Liver (tissue), 9 donors: Measurements from ENCODE around the gene GABRE. TPM values are rescaled to one million over a fixed set of nuclear protein-coding genes. Genes with fewer than 3 reads are reported as not detected.

Source experiments
- DNase-seq: peaks from one replicate; pipeline ENCODE4 v3.0.0-alpha.2; 2017; ENCODE audit warnings: low spot score
- H3K27ac ChIP-seq, 2 donors: one replicate each; pipeline ENCODE4 v1.7.0; 2013; ENCODE audit warnings: inconsistent platforms in 2 of 2, low read length in 2 of 2, control low read depth in 1 of 2, low read depth in 1 of 2, mild to moderate bottlenecking in 1 of 2
- H3K27me3 ChIP-seq, 4 donors: one replicate each; pipeline versions ENCODE4 v1.6.1 to v1.7.0; 2013; ENCODE audit warnings: low read length in 3 of 4, inconsistent platforms in 1 of 4, mild to moderate bottlenecking in 1 of 4, moderate library complexity in 1 of 4; ENCODE audit not compliant: control insufficient read depth in 4 of 4, insufficient read depth in 4 of 4
- H3K36me3 ChIP-seq, 4 donors: one replicate each; pipeline versions ENCODE4 v1.6.1 to v1.7.0; 2013; ENCODE audit warnings: low read length in 3 of 4, mild to moderate bottlenecking in 3 of 4, low read depth in 1 of 4, moderate library complexity in 1 of 4; ENCODE audit not compliant: control insufficient read depth in 4 of 4, insufficient read depth in 3 of 4
- H3K4me1 ChIP-seq, 4 donors: one replicate each; pipeline versions ENCODE4 v1.6.1 to v1.7.0; 2013; ENCODE audit warnings: low read length in 3 of 4, mild to moderate bottlenecking in 3 of 4, moderate library complexity in 1 of 4; ENCODE audit not compliant: control insufficient read depth in 4 of 4, insufficient read depth in 4 of 4
- H3K4me3 ChIP-seq, 3 donors: one replicate each; pipeline versions ENCODE4 v1.6.1 to v1.7.0; 2013; ENCODE audit warnings: low read length in 3 of 3, control low read depth in 1 of 3, low read depth in 1 of 3, mild to moderate bottlenecking in 1 of 3
- H3K9ac ChIP-seq, 2 donors: one replicate each; pipeline ENCODE4 v1.7.0; 2013; ENCODE audit warnings: low read length in 2 of 2, mild to moderate bottlenecking in 2 of 2, moderate library complexity in 2 of 2, control low read depth in 1 of 2, low read depth in 1 of 2
- H3K9me3 ChIP-seq, 4 donors: one replicate each; pipeline versions ENCODE4 v1.6.1 to v1.7.0; 2013; ENCODE audit warnings: low read length in 3 of 4; ENCODE audit not compliant: control insufficient read depth in 4 of 4
- EGR1 ChIP-seq, 2 donors: IDR thresholded peaks; 2 replicates each; pipeline ENCODE4 v1.6.1; 2016 to 2018; ENCODE audit warnings: antibody characterized with exemption in 2 of 2, low read depth in 2 of 2
- FOXA1 ChIP-seq: IDR thresholded peaks from 2 replicates; pipeline ENCODE4 v1.6.1; 2016; ENCODE audit warnings: antibody characterized with exemption
- FOXA2 ChIP-seq: IDR thresholded peaks from 2 replicates; pipeline ENCODE4 v1.6.1; 2016; ENCODE audit warnings: antibody characterized with exemption
- HNF4A ChIP-seq, 2 donors: conservative IDR thresholded peaks; 2 replicates each; pipeline ENCODE4 v1.6.1; 2016; ENCODE audit warnings: antibody characterized with exemption in 2 of 2, mild to moderate bottlenecking in 2 of 2
- HNF4G ChIP-seq: IDR thresholded peaks from 2 replicates; pipeline ENCODE4 v1.6.1; 2016; ENCODE audit warnings: antibody characterized with exemption
- NR2F2 ChIP-seq: IDR thresholded peaks from 2 replicates; pipeline ENCODE4 v1.6.1; 2016; ENCODE audit warnings: antibody characterized with exemption
- RAD21 ChIP-seq, 2 donors: IDR thresholded peaks; 2 replicates each; pipeline ENCODE4 v1.6.1; 2016; ENCODE audit warnings: antibody characterized with exemption in 2 of 2, mild to moderate bottlenecking in 2 of 2
- RXRA ChIP-seq, 2 donors: IDR thresholded peaks; 2 replicates each; pipeline ENCODE4 v1.6.1; 2017 to 2018; ENCODE audit warnings: antibody characterized with exemption in 2 of 2, mild to moderate bottlenecking in 1 of 2
- TAF1 ChIP-seq: conservative IDR thresholded peaks from 2 replicates; pipeline ENCODE4 v1.6.1; 2016; ENCODE audit warnings: antibody characterized with exemption, mild to moderate bottlenecking
- whole genome bisulfite sequencing: extraction: QIAGEN DNeasy Blood & Tissue Kit; methylation state at CpG from one replicate; pipeline ENCODE4 v1.1.7; 2013; 5-methylcytosine and 5-hydroxymethylcytosine counted together
- polyA plus RNA-seq, 2 donors: library from polyadenylated mRNA; stranded (reverse) in 1 of 2; unstranded in 1 of 2; fragments of 200-250 nt in 1 of 2; fragments of >200 nt in 1 of 2; fragmentation: Nextera tagmentation in 1 of 2; extraction: Ambion mirVana in 1 of 2; gene quantifications; one replicate each; pipeline versions ENCODE4 v1.2.1 to v1.2.3, GENCODE V29; 2013 to 2015
- total RNA-seq, 2 donors: library from RNA; depleted of rRNA; stranded (reverse); fragments of >200 nt; gene quantifications; one replicate each; pipeline ENCODE4 v1.2.3, GENCODE V29; 2014
- TF ChIP-seq, protein P1 (sequence below): IDR thresholded peaks from 2 replicates; pipeline ENCODE4 v1.6.1; 2016; ENCODE audit warnings: antibody characterized with exemption
- TF ChIP-seq, protein P2 (sequence below): IDR thresholded peaks from 2 replicates; pipeline ENCODE4 v1.6.1; 2016; ENCODE audit warnings: antibody characterized with exemption
- TF ChIP-seq, protein P3 (sequence below): IDR thresholded peaks from 2 replicates; pipeline ENCODE4 v1.6.1; 2016; ENCODE audit warnings: antibody characterized with exemption, mild to moderate bottlenecking
- TF ChIP-seq, protein P4 (sequence below): IDR thresholded peaks from 2 replicates; pipeline ENCODE4 v1.6.1; 2016; ENCODE audit warnings: antibody characterized with exemption
- donor health status: healthy.
- donor health status: healthy.
- donor health status: healthy.
- donor health status: healthy.
- donor health status: healthy.

The GABRE gene
- total and polyA plus RNA-seq, 4 donors = 0.49 to 4.9 (median 0.64) TPM

DNA sequence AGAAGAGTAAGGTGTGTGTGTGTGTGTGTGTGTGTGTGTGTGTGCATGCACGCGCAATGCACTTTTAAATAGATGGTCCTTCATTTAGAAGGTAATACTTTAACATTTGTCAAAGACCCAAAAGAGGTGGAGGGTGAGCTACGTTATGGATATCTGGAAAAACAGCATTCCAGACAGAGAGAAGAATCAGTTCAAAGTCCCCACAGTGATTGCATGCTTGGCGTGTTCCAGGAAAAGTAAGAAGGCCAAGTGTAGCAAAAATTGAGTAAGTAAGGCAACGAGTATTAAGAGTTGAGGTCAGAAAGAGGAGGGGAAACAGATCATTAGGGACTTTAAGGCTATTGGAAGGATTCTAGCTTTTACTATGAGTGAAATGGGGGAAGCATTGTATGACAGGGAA is 21.9 kb upstream of the GABRE start:
- H3K9ac ChIP-seq = no peak overlapping the region
- no peak for DNase-seq
- no peak overlapping the region for H3K4me3 ChIP-seq
- no peaks in the 10 kb centered on the region for H3K27me3 ChIP-seq
- no peaks in the 10 kb centered on the region for H3K4me1 ChIP-seq
- WGBS = 58% methylated on average over 5 of the region's 5 CpGs
- no peaks in the 10 kb centered on the region for H3K36me3 ChIP-seq
- TF ChIP-seq HNF4A (conservative IDR thresholded peaks at IDR 0.05) (no peak), TAF1 (no peak), EGR1 (IDR thresholded peaks at IDR 0.05; ENCODE audit: low read depth in 2 of 2) (no peak)
- TF ChIP-seq, protein P1, sequence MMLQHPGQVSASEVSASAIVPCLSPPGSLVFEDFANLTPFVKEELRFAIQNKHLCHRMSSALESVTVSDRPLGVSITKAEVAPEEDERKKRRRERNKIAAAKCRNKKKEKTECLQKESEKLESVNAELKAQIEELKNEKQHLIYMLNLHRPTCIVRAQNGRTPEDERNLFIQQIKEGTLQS = no peak
- no peak overlapping the region for H3K27ac ChIP-seq
- no peaks in the 10 kb centered on the region for H3K9me3 ChIP-seq

DNA sequence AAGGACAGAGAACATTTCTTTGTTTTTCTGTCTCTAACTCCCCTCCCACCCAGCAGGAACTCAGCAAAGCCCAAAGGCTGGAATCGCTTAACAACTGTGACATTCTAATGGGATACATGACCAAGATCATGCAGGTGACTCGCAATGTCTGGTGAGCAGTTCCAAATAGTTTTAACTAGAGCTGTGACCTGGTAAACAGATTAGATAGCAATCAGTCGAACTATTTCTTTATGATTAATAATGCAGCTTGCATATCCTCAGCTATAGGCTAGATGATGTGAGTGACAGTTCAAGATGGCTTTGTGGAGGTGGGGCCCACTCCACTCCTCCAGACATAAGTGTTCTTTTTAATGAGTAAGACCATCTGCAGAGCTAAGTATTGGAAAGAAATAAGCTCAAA is 20.0 kb upstream of the GABRE start:
- TF ChIP-seq FOXA1 (no peak), NR2F2 (no peak), RXRA (IDR thresholded peaks at IDR 0.05) (no peak), RAD21 (IDR thresholded peaks at IDR 0.05) (no peak), HNF4A (conservative IDR thresholded peaks at IDR 0.05) (no peak), HNF4G (no peak), FOXA2 (no peak)
- TF ChIP-seq, protein P1 = no peak
- TF ChIP-seq, protein P2, sequence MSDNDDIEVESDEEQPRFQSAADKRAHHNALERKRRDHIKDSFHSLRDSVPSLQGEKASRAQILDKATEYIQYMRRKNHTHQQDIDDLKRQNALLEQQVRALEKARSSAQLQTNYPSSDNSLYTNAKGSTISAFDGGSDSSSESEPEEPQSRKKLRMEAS = no peak
- TF ChIP-seq, protein P3, sequence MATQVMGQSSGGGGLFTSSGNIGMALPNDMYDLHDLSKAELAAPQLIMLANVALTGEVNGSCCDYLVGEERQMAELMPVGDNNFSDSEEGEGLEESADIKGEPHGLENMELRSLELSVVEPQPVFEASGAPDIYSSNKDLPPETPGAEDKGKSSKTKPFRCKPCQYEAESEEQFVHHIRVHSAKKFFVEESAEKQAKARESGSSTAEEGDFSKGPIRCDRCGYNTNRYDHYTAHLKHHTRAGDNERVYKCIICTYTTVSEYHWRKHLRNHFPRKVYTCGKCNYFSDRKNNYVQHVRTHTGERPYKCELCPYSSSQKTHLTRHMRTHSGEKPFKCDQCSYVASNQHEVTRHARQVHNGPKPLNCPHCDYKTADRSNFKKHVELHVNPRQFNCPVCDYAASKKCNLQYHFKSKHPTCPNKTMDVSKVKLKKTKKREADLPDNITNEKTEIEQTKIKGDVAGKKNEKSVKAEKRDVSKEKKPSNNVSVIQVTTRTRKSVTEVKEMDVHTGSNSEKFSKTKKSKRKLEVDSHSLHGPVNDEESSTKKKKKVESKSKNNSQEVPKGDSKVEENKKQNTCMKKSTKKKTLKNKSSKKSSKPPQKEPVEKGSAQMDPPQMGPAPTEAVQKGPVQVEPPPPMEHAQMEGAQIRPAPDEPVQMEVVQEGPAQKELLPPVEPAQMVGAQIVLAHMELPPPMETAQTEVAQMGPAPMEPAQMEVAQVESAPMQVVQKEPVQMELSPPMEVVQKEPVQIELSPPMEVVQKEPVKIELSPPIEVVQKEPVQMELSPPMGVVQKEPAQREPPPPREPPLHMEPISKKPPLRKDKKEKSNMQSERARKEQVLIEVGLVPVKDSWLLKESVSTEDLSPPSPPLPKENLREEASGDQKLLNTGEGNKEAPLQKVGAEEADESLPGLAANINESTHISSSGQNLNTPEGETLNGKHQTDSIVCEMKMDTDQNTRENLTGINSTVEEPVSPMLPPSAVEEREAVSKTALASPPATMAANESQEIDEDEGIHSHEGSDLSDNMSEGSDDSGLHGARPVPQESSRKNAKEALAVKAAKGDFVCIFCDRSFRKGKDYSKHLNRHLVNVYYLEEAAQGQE = no peak
- TF ChIP-seq, protein P4, sequence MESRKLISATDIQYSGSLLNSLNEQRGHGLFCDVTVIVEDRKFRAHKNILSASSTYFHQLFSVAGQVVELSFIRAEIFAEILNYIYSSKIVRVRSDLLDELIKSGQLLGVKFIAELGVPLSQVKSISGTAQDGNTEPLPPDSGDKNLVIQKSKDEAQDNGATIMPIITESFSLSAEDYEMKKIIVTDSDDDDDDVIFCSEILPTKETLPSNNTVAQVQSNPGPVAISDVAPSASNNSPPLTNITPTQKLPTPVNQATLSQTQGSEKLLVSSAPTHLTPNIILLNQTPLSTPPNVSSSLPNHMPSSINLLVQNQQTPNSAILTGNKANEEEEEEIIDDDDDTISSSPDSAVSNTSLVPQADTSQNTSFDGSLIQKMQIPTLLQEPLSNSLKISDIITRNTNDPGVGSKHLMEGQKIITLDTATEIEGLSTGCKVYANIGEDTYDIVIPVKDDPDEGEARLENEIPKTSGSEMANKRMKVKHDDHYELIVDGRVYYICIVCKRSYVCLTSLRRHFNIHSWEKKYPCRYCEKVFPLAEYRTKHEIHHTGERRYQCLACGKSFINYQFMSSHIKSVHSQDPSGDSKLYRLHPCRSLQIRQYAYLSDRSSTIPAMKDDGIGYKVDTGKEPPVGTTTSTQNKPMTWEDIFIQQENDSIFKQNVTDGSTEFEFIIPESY = no peak
- no peaks in the 10 kb centered on the region for H3K4me1 ChIP-seq
- H3K9me3 ChIP-seq = no peaks in the 10 kb centered on the region
- no peak for DNase-seq
- 74% methylated on average over 3 of the region's 3 CpGs for WGBS
- H3K9ac ChIP-seq = no peak overlapping the region
- H3K27ac ChIP-seq = no peak overlapping the region
- H3K27me3 ChIP-seq = no peaks in the 10 kb centered on the region
- no peak overlapping the region for H3K4me3 ChIP-seq
- no peaks in the 10 kb centered on the region for H3K36me3 ChIP-seq
